Tibial nerve (tissue), 4 donors: ENCODE measurements around the gene NELFA. TPM values are rescaled to one million over a fixed set of nuclear protein-coding genes. Genes with fewer than 3 reads are reported as not detected.

Experiments used
- DNase-seq, 2 donors: peaks; one replicate each; pipeline ENCODE4 v3.0.0-alpha.2; 2019; ENCODE audit warnings: low spot score in 2 of 2
- H3K27ac ChIP-seq, 4 donors: fragments of 200-600 bp; sonication (generic) in 3 of 4; one replicate each; pipeline ENCODE4 v1.5.1; 2017 to 2019; ENCODE audit warnings: mild to moderate bottlenecking in 1 of 4
- H3K27me3 ChIP-seq, 2 donors: fragments of 200-600 bp; sonication (generic) in 1 of 2; one replicate each; pipeline versions ENCODE4 v1.5.1 to v1.6.0; 2017 to 2019
- H3K36me3 ChIP-seq, 3 donors: fragments of 200-600 bp; sonication (generic); one replicate each; pipeline ENCODE4 v1.5.1; 2018 to 2019
- H3K4me1 ChIP-seq, 4 donors: fragments of 200-600 bp; sonication (generic) in 3 of 4; one replicate each; pipeline ENCODE4 v1.5.1; 2017 to 2019
- H3K4me3 ChIP-seq, 4 donors: fragments of 200-600 bp; sonication (generic) in 3 of 4; one replicate each; pipeline ENCODE4 v1.5.1; 2017 to 2019; ENCODE audit warnings: mild to moderate bottlenecking in 1 of 4, moderate library complexity in 1 of 4
- H3K9me3 ChIP-seq, 4 donors: fragments of 200-600 bp; sonication (generic) in 3 of 4; one replicate each; pipeline ENCODE4 v1.5.1; 2017 to 2019
- CTCF ChIP-seq, 5 experiments: fragments of 200-600 bp in 3 of 5; fragments of 450-650 bp in 2 of 5; sonication (generic) in 3 of 5; IDR thresholded peaks; one replicate each; pipeline ENCODE4 v1.5.1; 2016 to 2019; ENCODE audit warnings: antibody characterized with exemption in 5 of 5, mild to moderate bottlenecking in 3 of 5, moderate library complexity in 2 of 5
- EP300 ChIP-seq, 2 donors: sonication (generic); formaldehyde crosslinking; IDR thresholded peaks; one replicate each; pipeline ENCODE4 v1.6.1; 2017; ENCODE audit warnings: antibody characterized with exemption in 2 of 2, mild to moderate bottlenecking in 1 of 2
- POLR2A ChIP-seq, 2 donors: fragments of 450-650 bp; IDR thresholded peaks; one replicate each; pipeline ENCODE4 v1.6.1; 2017; ENCODE audit warnings: antibody characterized with exemption in 2 of 2, mild to moderate bottlenecking in 2 of 2, moderate library complexity in 2 of 2
- WGBS, 2 donors: methylation state at CpG; one replicate each; pipeline ENCODE4 v1.1.5; 2018; 5-methylcytosine and 5-hydroxymethylcytosine counted together
- total RNA-seq, 4 donors: library from RNA; depleted of rRNA; stranded (reverse); fragments of >200 nt; gene quantifications; one replicate each; pipeline ENCODE4 v1.1.0, GENCODE V29; 2016

The NELFA gene
- total RNA-seq, 4 donors from 2014 or later, result 32.9 to 43.1 (median 37.5) TPM

GRCh38 chr4:1992468-1993168 lies 16.2 kb downstream of the NELFA start:
- Histone ChIP-seq H3K4me3 (no peak overlapping the region), H3K9me3 (peaks cover 0 to 9% (median 0%) of the 10 kb centered on the region in 4 donors), H3K27ac (peak overlapping the region in 1 of 4 donors; percentile 18), H3K36me3 (peaks cover under 1 to 74% (median 8%) of the 10 kb centered on the region in 3 donors), H3K27me3 (no peaks in the 10 kb centered on the region), H3K4me1 (peaks cover 0 to 10% (median 0%) of the 10 kb centered on the region in 4 donors)
- no peak for DNase-seq
- 64 to 72% methylated on average over 24 to 25 of the region's 45 CpGs for WGBS, 2 donors
- no peak for TF ChIP-seq CTCF (IDR thresholded peaks at IDR 0.05)
- no peak for TF ChIP-seq POLR2A (IDR thresholded peaks at IDR 0.05)
- no peak for TF ChIP-seq EP300 (IDR thresholded peaks at IDR 0.05)

GRCh38 chr4:1991596-1992434 lies 17.0 kb downstream of the NELFA start:
- no peak for DNase-seq
- Histone ChIP-seq H3K36me3 (peaks cover 0 to 74% (median 16%) of the 10 kb centered on the region in 3 donors), H3K4me1 (peaks cover 0 to 10% (median 0%) of the 10 kb centered on the region in 4 donors), H3K27ac (peak overlapping the region in 1 of 4 donors; percentile 18), H3K27me3 (no peaks in the 10 kb centered on the region), H3K9me3 (peaks cover 0 to under 1% (median 0%) of the 10 kb centered on the region in 4 donors), H3K4me3 (no peak overlapping the region)
- WGBS, 2 donors, result 89 to 92% methylated on average over 31 to 36 of the region's 37 CpGs
- TF ChIP-seq CTCF (IDR thresholded peaks at IDR 0.05) (no peak), POLR2A (IDR thresholded peaks at IDR 0.05) (no peak), EP300 (IDR thresholded peaks at IDR 0.05) (no peak)

- Histone ChIP-seq H3K4me1 (peaks cover 0 to 10% (median 0%) of the 10 kb centered on the region in 4 donors), H3K27me3 (no peaks in the 10 kb centered on the region), H3K27ac (no peak overlapping the region), H3K4me3 (no peak overlapping the region), H3K9me3 (no peaks in the 10 kb centered on the region), H3K36me3 (peaks cover 1 to 75% (median 22%) of the 10 kb centered on the region in 3 donors)
- TF ChIP-seq POLR2A (IDR thresholded peaks at IDR 0.05), result no peak
- TF ChIP-seq CTCF (IDR thresholded peaks at IDR 0.05), result no peak
- TF ChIP-seq EP300 (IDR thresholded peaks at IDR 0.05), result no peak
- WGBS, 2 donors, result 88 to 90% methylated on average over 11 of the region's 11 CpGs
- DNase-seq, result no peak
Observed at GRCh38 chr4:1991087-1991486, 17.7 kb downstream of the NELFA start.

- Histone ChIP-seq H3K4me3 (no peak overlapping the region), H3K9me3 (no peaks in the 10 kb centered on the region), H3K4me1 (peaks cover 0 to 10% (median 0%) of the 10 kb centered on the region in 4 donors), H3K27ac (no peak overlapping the region), H3K36me3 (peaks cover 2 to 78% (median 26%) of the 10 kb centered on the region in 3 donors), H3K27me3 (no peaks in the 10 kb centered on the region)
- WGBS, 2 donors, result 91 to 93% methylated on average over 5 of the region's 5 CpGs
- TF ChIP-seq POLR2A (IDR thresholded peaks at IDR 0.05) (no peak), CTCF (IDR thresholded peaks at IDR 0.05) (no peak), EP300 (IDR thresholded peaks at IDR 0.05) (no peak)
- no peak for DNase-seq
Observed at GRCh38 chr4:1990676-1991075, 18.1 kb downstream of the NELFA start.

- no peak for DNase-seq
- 80 to 92% methylated on average over 7 to 10 of the region's 10 CpGs for WGBS, 2 donors
- TF ChIP-seq CTCF (IDR thresholded peaks at IDR 0.05) (no peak), POLR2A (IDR thresholded peaks at IDR 0.05) (no peak), EP300 (IDR thresholded peaks at IDR 0.05) (no peak)
- Histone ChIP-seq H3K27ac (no peak overlapping the region), H3K9me3 (no peaks in the 10 kb centered on the region), H3K4me3 (no peak overlapping the region), H3K27me3 (no peaks in the 10 kb centered on the region), H3K36me3 (peaks cover 2 to 78% (median 29%) of the 10 kb centered on the region in 3 donors), H3K4me1 (peaks cover 0 to 10% (median 0%) of the 10 kb centered on the region in 4 donors)
Observed at GRCh38 chr4:1990348-1990645, 18.5 kb downstream of the NELFA start.
